ENCODE measurements around the gene PGAP1.

DNA sequence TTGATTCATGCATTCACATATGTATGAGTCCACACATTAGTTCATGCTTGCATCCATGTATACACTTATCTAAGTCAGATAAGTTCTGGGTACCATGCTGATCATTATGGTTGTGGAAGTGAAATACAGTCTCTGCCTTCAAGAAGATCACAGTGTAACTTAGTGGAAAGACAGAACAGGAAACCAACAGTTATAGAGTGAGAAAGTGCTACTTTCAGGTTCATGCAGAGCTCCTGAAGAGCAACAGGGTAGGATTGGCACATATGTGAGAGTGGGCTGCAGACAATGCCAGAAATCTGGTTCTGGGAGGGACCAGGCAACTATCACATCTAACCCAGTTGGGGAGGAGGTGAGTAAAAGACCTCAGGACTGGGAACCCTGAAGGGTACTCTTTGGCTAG lies 35.4 kb upstream of the PGAP1 start:
- TF ChIP-seq, protein P1, sequence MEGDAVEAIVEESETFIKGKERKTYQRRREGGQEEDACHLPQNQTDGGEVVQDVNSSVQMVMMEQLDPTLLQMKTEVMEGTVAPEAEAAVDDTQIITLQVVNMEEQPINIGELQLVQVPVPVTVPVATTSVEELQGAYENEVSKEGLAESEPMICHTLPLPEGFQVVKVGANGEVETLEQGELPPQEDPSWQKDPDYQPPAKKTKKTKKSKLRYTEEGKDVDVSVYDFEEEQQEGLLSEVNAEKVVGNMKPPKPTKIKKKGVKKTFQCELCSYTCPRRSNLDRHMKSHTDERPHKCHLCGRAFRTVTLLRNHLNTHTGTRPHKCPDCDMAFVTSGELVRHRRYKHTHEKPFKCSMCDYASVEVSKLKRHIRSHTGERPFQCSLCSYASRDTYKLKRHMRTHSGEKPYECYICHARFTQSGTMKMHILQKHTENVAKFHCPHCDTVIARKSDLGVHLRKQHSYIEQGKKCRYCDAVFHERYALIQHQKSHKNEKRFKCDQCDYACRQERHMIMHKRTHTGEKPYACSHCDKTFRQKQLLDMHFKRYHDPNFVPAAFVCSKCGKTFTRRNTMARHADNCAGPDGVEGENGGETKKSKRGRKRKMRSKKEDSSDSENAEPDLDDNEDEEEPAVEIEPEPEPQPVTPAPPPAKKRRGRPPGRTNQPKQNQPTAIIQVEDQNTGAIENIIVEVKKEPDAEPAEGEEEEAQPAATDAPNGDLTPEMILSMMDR (IDR thresholded peaks at IDR 0.05 in 8 of 11, conservative IDR thresholded peaks at IDR 0.05 in 3 of 11) = no peak
- TF ChIP-seq POLR2A (IDR thresholded peaks at IDR 0.05) (no peak), POLR2AphosphoS5 (IDR thresholded peaks at IDR 0.05) (no peak)
